ENCODE results near the gene ACACB.
"Not testable (repeated sequence)": the region's sequence is repeated elsewhere in the genome, so short reads cannot be mapped to it uniquely, and the experiment has no call there.

The ACACB gene

DNA sequence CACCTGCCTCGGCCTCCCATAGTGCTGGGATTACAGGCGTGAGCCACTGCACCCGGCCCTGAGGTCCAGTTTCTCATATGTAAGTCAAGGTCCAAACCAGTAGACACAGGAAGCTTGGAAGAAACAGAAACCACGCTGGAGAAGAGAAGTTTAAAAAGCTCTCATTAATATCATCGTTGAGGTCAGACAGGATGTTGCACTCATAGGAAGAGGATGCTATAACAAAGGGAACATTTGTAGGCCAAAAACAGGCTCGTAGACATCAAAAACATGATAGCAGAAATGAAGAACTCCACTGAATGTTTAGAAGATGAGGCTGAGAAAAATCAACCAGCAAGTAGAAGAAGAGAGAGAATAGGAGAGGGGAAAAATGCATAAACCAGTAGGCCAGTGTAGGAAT lies 46.8 kb downstream of the ACACB start:
- TF ChIP-seq, protein P1, sequence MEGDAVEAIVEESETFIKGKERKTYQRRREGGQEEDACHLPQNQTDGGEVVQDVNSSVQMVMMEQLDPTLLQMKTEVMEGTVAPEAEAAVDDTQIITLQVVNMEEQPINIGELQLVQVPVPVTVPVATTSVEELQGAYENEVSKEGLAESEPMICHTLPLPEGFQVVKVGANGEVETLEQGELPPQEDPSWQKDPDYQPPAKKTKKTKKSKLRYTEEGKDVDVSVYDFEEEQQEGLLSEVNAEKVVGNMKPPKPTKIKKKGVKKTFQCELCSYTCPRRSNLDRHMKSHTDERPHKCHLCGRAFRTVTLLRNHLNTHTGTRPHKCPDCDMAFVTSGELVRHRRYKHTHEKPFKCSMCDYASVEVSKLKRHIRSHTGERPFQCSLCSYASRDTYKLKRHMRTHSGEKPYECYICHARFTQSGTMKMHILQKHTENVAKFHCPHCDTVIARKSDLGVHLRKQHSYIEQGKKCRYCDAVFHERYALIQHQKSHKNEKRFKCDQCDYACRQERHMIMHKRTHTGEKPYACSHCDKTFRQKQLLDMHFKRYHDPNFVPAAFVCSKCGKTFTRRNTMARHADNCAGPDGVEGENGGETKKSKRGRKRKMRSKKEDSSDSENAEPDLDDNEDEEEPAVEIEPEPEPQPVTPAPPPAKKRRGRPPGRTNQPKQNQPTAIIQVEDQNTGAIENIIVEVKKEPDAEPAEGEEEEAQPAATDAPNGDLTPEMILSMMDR (IDR thresholded peaks at IDR 0.05; ENCODE audit: extremely low read depth, missing control alignments) = no peak
- DNase-seq (ENCODE audit: low spot score) = no peak

DNA sequence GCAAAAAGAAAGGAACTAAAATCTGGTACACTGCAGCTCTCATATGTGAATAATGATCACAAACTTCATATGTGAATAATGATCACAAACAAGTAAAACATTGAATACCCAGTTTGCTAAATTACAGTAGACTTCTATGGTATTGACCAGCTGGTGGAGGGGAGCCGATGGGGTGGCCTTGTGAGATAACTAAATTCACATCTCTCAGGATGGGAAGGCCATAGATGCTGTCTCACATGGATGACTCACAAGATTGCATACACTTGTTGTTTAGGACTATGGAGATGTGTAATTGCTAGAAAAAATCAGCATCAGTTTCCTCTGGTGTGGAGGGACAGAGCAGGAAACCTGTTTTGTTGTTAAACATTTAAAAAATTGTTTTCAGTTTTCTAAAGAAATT lies 49.2 kb downstream of the ACACB start:
- TF ChIP-seq, protein P1 (IDR thresholded peaks at IDR 0.05; ENCODE audit: extremely low read depth, missing control alignments) = no peak
- DNase-seq (ENCODE audit: low spot score) = no peak

DNA sequence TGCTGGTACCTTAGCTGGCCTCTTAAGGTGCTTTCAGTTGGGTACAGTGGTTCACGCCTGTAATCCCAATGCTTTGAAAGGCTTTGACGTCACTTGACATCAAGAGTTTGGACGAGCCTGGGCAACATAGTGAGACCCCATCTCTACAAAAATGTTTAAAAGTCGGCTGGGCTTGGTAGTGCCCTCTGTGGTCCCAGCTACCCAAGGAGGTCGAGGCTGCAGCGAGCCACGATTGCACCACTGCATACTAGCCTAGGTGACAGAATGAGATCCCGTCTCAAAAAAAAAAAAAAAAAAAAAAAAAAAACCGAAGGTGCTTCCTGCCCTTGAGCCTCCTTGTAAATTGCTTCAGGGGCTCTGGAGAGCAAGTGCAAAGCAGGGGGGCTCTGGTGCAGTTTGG lies 50.0 kb downstream of the ACACB start:
- TF ChIP-seq, protein P1 (IDR thresholded peaks at IDR 0.05; ENCODE audit: extremely low read depth, missing control alignments) = no peak
- DNase-seq (ENCODE audit: low spot score) = no peak

DNA sequence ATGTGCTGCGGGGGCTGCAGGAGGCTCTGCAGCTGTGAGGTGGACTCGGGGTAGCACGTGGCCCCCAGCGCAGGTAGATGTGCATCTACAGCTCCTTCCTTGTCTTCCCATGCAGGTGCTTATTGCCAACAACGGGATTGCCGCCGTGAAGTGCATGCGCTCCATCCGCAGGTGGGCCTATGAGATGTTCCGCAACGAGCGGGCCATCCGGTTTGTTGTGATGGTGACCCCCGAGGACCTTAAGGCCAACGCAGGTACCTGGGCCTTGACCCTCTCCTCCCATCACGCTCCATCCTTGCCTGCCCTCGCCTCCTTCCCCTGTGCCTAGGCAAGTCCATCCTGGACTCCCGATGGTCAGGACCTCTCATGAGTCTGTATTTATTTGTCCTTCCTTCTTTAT lies 51.4 kb downstream of the ACACB start:
- DNase-seq (ENCODE audit: low spot score) = no peak
- TF ChIP-seq, protein P1 (IDR thresholded peaks at IDR 0.05; ENCODE audit: extremely low read depth, missing control alignments) = no peak

DNA sequence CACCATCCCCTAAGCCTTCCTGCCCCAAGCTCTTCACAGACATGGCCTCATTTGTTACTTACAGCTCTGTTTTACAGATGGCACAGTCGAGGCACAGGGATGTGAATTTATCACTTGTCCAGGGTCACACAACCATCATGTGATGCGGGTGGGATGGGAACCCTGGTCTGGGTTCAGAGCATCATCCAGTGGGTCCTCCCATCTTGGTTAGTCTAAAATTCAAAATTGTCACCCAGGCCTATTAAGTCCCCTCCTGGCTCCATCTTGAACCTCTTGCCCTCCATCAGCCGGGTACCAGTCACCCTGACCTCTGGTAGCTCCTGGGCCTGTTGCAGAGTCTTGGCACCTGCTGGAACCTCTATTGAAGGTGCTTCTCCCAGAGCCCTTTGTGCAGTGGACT lies 52.9 kb downstream of the ACACB start:
- TF ChIP-seq, protein P1 (IDR thresholded peaks at IDR 0.05; ENCODE audit: extremely low read depth, missing control alignments) = no peak
- DNase-seq (ENCODE audit: low spot score) = no peak

DNA sequence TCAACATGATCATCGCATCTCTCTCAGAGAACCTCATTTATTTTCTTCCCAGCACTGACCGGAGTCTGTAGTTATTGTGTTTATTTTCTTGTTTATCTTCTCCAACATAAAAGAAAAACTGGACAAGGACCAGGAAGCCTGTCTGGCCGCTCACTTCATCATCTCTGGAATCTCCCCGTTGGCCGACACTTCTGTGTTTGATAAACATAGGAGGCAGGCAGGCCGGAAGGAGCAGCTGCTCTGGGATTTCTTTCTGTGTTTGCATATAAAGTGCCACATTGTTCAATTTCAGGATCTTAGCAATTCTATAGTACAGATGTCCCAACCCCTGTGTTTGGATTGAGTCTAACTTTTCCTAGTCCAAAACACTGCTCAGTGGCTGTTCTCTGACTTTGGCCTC lies 53.3 kb downstream of the ACACB start:
- TF ChIP-seq, protein P1 (IDR thresholded peaks at IDR 0.05; ENCODE audit: extremely low read depth, missing control alignments) = no peak
- no peak for DNase-seq (ENCODE audit: low spot score)

DNA sequence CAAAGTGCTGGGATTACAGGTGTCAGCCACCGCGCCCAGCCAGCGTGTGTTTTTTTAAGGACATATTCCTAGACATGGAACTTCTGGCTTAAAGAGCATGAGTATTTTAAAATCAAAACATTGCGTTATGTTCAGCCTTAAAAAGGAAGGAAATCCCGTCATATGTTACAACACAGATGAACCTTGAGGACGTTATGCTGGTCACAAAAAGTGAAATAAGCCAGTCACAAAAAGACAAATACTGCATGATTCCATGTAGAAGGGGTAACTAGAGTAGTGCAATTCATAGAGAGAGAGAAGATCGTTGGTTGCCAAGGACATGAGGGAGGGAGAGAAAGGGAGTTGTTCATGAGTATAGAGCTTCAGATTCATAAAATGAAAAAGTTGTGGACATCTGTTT lies 53.9 kb downstream of the ACACB start:
- TF ChIP-seq, protein P1 (IDR thresholded peaks at IDR 0.05; ENCODE audit: extremely low read depth, missing control alignments) = no peak
- no peak for DNase-seq (ENCODE audit: low spot score)

DNA sequence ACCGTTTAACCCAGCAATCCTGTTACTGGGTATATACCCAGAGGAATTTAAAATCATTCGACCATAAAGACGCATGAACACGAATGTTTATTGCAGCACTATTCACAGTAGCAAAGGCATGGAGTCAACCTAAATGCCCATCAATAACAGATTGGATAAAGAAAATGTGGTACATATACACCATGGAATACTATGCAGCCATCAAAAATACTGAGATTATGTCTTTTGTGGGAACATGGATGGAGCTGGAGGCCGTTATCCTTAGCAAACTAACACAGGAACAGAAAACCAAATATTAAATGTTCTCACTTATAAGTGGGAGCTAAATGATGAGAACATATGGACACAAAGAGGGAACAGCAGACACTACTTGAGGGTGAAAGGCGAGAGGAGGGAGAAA lies 56.4 kb downstream of the ACACB start:
- not testable (repeated sequence) for DNase-seq (ENCODE audit: low spot score)

Measured in GM20000 (cell line).